HPDE6-E6E7 (cell line): ENCODE data around the gene TPRX1.
"Not testable (repeated sequence)": the region's sequence is repeated elsewhere in the genome, so short reads cannot be mapped to it uniquely, and the experiment has no call there.

Source experiments
- DNase-seq: peaks from one replicate; pipeline ENCODE4 v3.0.0; 2011; ENCODE audit warnings: missing footprints; ENCODE audit errors: extremely low spot score

The TPRX1 gene

GRCh38 chr19:47766670-47767069 is 37.7 kb downstream of the TPRX1 start:
- DNase-seq = no peak

GRCh38 chr19:47766359-47766620 is 38.1 kb downstream of the TPRX1 start:
- no peak for DNase-seq

GRCh38 chr19:47765523-47766358 is 38.6 kb downstream of the TPRX1 start:
- DNase-seq = no peak

GRCh38 chr19:47764705-47765104 is 39.6 kb downstream of the TPRX1 start:
- not testable (repeated sequence) for DNase-seq

- DNase-seq = no peak
Observed at GRCh38 chr19:47762615-47763308, 41.6 kb downstream of the TPRX1 start.

GRCh38 chr19:47762151-47762550 is 42.2 kb downstream of the TPRX1 start:
- no peak for DNase-seq

GRCh38 chr19:47761566-47761965 is 42.8 kb downstream of the TPRX1 start:
- no peak for DNase-seq

GRCh38 chr19:47760632-47760999 is 43.7 kb downstream of the TPRX1 start:
- DNase-seq = no peak

GRCh38 chr19:47758443-47758804 is 45.9 kb downstream of the TPRX1 start:
- no peak for DNase-seq

GRCh38 chr19:47757617-47758442 is 46.5 kb downstream of the TPRX1 start:
- DNase-seq = no peak

GRCh38 chr19:47756953-47757608 is 47.3 kb downstream of the TPRX1 start:
- no peak for DNase-seq

GRCh38 chr19:47756627-47756929 is 47.8 kb downstream of the TPRX1 start:
- no peak for DNase-seq

- no peak for DNase-seq
Observed at GRCh38 chr19:47755762-47756626, 48.4 kb downstream of the TPRX1 start.

- DNase-seq = no peak
Observed at GRCh38 chr19:47755065-47755761, 49.1 kb downstream of the TPRX1 start.

- no peak for DNase-seq
Observed at GRCh38 chr19:47754206-47755064, 49.9 kb downstream of the TPRX1 start.

GRCh38 chr19:47752440-47753211 is 51.7 kb downstream of the TPRX1 start:
- DNase-seq = no peak
